Kidney epithelial cell (primary cell): ENCODE results near the gene HHIP. TPM values are rescaled to one million over a fixed set of nuclear protein-coding genes. Genes with fewer than 3 reads are reported as not detected.

Source experiments
- DNase-seq: peaks from one replicate; pipeline ENCODE4 v3.0.0-alpha.2; 2010; ENCODE audit warnings: low read depth
- H3K27me3 ChIP-seq: 2 replicates; pipeline ENCODE4 v1.6.0; 2011; ENCODE audit warnings: low read length; ENCODE audit not compliant: control insufficient read depth, insufficient read depth
- H3K36me3 ChIP-seq: 2 replicates; pipeline ENCODE4 v1.5.1; 2011; ENCODE audit warnings: low read length; ENCODE audit not compliant: control insufficient read depth, insufficient read depth
- H3K4me3 ChIP-seq: 2 replicates; pipeline ENCODE4 v1.5.1; 2011; ENCODE audit warnings: low read depth, mild to moderate bottlenecking, control low read depth, low read length
- CTCF ChIP-seq: IDR thresholded peaks from 2 replicates; pipeline ENCODE4 v1.5.1; 2011; ENCODE audit warnings: mild to moderate bottlenecking, moderate library complexity, low read length, control low read depth, inconsistent platforms; ENCODE audit not compliant: insufficient read depth, poor library complexity, severe bottlenecking
- total RNA-seq: library from RNA; depleted of rRNA; stranded (reverse); fragments of >200 nt; gene quantifications from 2 replicates; pipeline ENCODE4 v1.2.3, GENCODE V29; 2015

The HHIP gene
- total RNA-seq, 1 donor from 2014 or later: 0.54 TPM

DNA sequence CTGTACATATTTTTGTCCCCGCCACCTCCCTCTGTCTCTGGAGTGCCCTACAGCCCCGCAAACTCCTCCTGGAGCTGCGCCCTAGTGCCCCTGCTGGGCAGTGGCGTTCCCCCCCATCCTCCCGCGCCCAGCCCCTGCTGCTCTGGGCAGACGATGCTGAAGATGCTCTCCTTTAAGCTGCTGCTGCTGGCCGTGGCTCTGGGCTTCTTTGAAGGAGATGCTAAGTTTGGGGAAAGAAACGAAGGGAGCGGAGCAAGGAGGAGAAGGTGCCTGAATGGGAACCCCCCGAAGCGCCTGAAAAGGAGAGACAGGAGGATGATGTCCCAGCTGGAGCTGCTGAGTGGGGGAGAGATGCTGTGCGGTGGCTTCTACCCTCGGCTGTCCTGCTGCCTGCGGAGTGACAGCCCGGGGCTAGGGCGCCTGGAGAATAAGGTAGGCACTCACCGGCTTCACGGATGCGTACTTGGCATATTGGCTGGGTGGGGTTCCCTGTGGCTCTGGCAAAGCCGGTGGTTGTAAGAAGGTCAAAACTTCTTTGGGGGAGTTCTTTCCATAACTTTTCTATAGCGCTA lies 653 bp downstream of the HHIP start:
- H3K27me3 ChIP-seq: peaks cover 8% of the 10 kb centered on the region
- TF ChIP-seq CTCF: peak; percentile 55
- H3K4me3 ChIP-seq: peak overlapping the region; percentile 64
- no peak for DNase-seq
- H3K36me3 ChIP-seq: no peaks in the 10 kb centered on the region

- H3K27me3 ChIP-seq: peaks cover 8% of the 10 kb centered on the region
Measured at GRCh38 chr4:144647095-144647561, 1.2 kb downstream of the HHIP start.

DNA sequence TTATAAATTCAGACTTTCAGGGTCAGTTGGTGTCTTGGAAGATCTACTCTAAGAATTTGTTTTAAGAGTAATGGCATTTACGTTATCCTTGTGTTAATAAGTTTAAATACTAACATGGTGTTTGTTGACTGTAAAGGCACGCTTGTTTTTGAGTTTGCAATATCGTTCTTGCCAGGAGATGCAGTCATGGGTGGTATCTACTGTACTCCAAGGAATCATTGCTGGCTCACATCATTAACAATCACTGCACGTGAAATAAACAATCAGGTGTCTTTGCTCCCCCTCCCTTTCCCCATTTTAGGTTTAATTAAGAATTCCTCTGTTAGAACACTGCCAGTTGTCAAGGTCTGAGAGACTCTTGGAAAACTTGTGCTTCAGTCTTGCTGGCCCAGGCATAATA lies 1.6 kb downstream of the HHIP start:
- Histone ChIP-seq H3K4me3 (peak overlapping the region; percentile 64), H3K27me3 (peaks cover 8% of the 10 kb centered on the region), H3K36me3 (no peaks in the 10 kb centered on the region)
- no peak for DNase-seq
- no peak for TF ChIP-seq CTCF

More at GRCh38 chr4:144647095-144647561, 1.2 kb downstream of the HHIP start:
- H3K36me3 ChIP-seq: no peaks in the 10 kb centered on the region
- no peak for TF ChIP-seq CTCF
- no peak for DNase-seq
- peak overlapping the region; percentile 64 for H3K4me3 ChIP-seq

DNA sequence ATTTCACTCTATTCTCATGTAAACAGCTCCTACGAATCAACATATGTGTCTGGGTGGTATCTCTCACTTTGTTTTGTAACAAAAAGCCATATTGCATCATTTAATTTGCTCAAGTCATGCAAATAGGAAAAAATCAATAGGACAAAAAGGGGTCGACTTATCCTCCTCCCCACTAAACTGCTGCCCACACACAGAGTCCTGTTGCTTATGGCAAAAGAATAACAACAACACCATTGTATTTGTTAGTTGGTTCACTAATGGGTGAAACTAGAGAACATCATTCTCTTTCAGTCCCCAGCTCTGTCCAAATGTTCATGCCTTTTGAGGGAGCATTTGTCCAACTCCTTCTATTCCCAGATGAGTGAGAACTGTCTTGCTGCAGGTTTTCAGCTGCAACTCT lies 2.1 kb downstream of the HHIP start:
- no peak for TF ChIP-seq CTCF
- Histone ChIP-seq H3K4me3 (peak overlapping the region; percentile 64), H3K36me3 (no peaks in the 10 kb centered on the region), H3K27me3 (peaks cover 8% of the 10 kb centered on the region)
- DNase-seq: no peak

DNA sequence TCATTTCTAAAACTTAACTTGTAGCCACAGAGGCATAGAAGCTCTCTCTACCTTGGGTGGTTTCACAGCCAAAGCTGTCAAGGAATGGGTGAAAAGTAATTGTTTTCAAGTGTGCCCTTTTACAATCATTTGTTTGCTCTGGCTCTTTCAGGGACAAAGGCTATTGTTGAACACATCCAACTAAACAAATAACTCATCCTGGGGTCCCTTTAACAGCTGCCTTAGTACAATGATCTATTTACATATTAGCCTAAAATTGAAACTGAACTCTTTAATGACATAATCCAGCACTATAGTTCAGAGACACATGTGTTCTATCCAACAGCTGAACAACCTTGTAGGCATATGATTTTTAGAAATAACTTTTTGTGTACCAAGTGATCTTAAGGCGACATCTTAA lies 3.7 kb downstream of the HHIP start:
- no peak for TF ChIP-seq CTCF
- peaks cover 8% of the 10 kb centered on the region for H3K27me3 ChIP-seq
- DNase-seq: no peak

More for the DNA sequence above, 3.7 kb downstream of the HHIP start:
- no peak overlapping the region for H3K4me3 ChIP-seq
- no peaks in the 10 kb centered on the region for H3K36me3 ChIP-seq
